ENCODE results near the gene DBNDD1. TPM values are rescaled to one million over a fixed set of nuclear protein-coding genes. Genes with fewer than 3 reads are reported as not detected.
A peak's percentile ranks its signal among the peaks of the same experiment; 100 is the strongest.

DBNDD1 gene
- polyA plus RNA-seq, 1 of the 3 experiments (the other 2 are of a cell fraction) = 27.9 TPM

GRCh38 chr16:89958596-89958995 is 60.7 kb downstream of the DBNDD1 start:
- Histone ChIP-seq H3K4me2 (no peak overlapping the region), H3K36me3 (replicated peaks in 1 of 2; ENCODE audit: control insufficient read depth in 1 of 2, insufficient read depth in 2 of 2, low read length in 1 of 2) (peaks cover 0 to 26% of the 10 kb centered on the region in 2 experiments), H3K9me2 (no peaks in the 10 kb centered on the region), H4K20me1 (ENCODE audit: insufficient read depth) (no peaks in the 10 kb centered on the region), H3K9ac (no peak overlapping the region), H3K79me2 (ENCODE audit: insufficient read depth) (peaks cover 5% of the 10 kb centered on the region; the same call in 1 of the 2 replicates), H3K27ac (ENCODE audit: low read depth in 2 of 2, low read length in 1 of 2) (no peak overlapping the region), H2AFZ (ENCODE audit: low read depth) (no peak overlapping the region), H3K27me3 (ENCODE audit: insufficient read depth) (no peaks in the 10 kb centered on the region), H3K4me3 (ENCODE audit: low read depth in 2 of 2, low read length in 1 of 2) (no peak overlapping the region), H3F3A (replicated peaks; ENCODE audit: insufficient read depth) (no peaks in the 10 kb centered on the region), H3K9me3 (no peaks in the 10 kb centered on the region), H3K4me1 (ENCODE audit: control insufficient read depth in 1 of 2, insufficient read depth in 2 of 2, low read depth in 1 of 2, low read length in 1 of 2) (peaks cover 0 to 6% of the 10 kb centered on the region in 2 experiments; a peak in 1 of 4 replicates)
- no peak for DNase-seq
- 96% methylated on average over 10 of the region's 10 CpGs for WGBS (ENCODE audit: low lambda C conversion rate)
- POLR2A ChIA-PET = no interaction called here
- TF ChIP-seq MXI1 (IDR thresholded peaks at IDR 0.05; ENCODE audit: low read depth, low read length) (no peak), ELF1 (IDR thresholded peaks at IDR 0.05) (no peak), JUND (IDR thresholded peaks at IDR 0.05) (no peak), REST (IDR thresholded peaks at IDR 0.05; ENCODE audit: low read depth, low read length) (no peak)
- CTCF ChIA-PET = interaction anchor here (0.6 to 2.0 kb wide), 2 partner anchors 9 to 40 kb away, joined by 3 to 6 read pairs; no protein-coding TSS in a partner anchor

GRCh38 chr16:89958068-89958467 is 61.2 kb downstream of the DBNDD1 start:
- peaks cover 0 to 6% of the 10 kb centered on the region in 2 experiments; a peak in 1 of 4 replicates for H3K4me1 ChIP-seq (ENCODE audit: control insufficient read depth in 1 of 2, insufficient read depth in 2 of 2, low read depth in 1 of 2, low read length in 1 of 2)
- H3K27me3 ChIP-seq (ENCODE audit: insufficient read depth) = no peaks in the 10 kb centered on the region
- 51% methylated on average over 3 of the region's 7 CpGs for WGBS (ENCODE audit: low lambda C conversion rate)
- no peaks in the 10 kb centered on the region for H4K20me1 ChIP-seq (ENCODE audit: insufficient read depth)
- H3K4me2 ChIP-seq = no peak overlapping the region
- no peak overlapping the region for H3K4me3 ChIP-seq (ENCODE audit: low read depth in 2 of 2, low read length in 1 of 2)
- H3K9me2 ChIP-seq = no peaks in the 10 kb centered on the region
- peaks cover 9% of the 10 kb centered on the region; the same call in 1 of the 2 replicates for H3K79me2 ChIP-seq (ENCODE audit: insufficient read depth)
- H3K9ac ChIP-seq = no peak overlapping the region
- TF ChIP-seq MAX (IDR thresholded peaks at IDR 0.05; ENCODE audit: low read depth) (no peak), MXI1 (IDR thresholded peaks at IDR 0.05; ENCODE audit: low read depth, low read length) (peak; percentile 41; the same call in 1 of the 2 replicates), FOSL2 (IDR thresholded peaks at IDR 0.05; ENCODE audit: borderline replicate concordance, low read depth) (no peak), PBX3 (IDR thresholded peaks at IDR 0.05) (peak; percentile 34; the same call in 1 of the 2 replicates), MEF2A (IDR thresholded peaks at IDR 0.05; ENCODE audit: borderline replicate concordance, low read depth) (no peak), CHD2 (IDR thresholded peaks at IDR 0.05; ENCODE audit: low read length, partially characterized antibody) (peak; percentile 68), USF1 (IDR thresholded peaks at IDR 0.05; ENCODE audit: borderline replicate concordance, low read depth) (peak; percentile 90), IRF3 (IDR thresholded peaks at IDR 0.05; ENCODE audit: low read depth, low read length) (peak; percentile 40; the same call in 1 of the 2 replicates), USF2 (IDR thresholded peaks at IDR 0.05; ENCODE audit: borderline replicate concordance, low read depth, low read length) (peak; percentile 61; the same call in 1 of the 2 replicates), GATA2 (CRISPR knock-in tag; IDR thresholded peaks at IDR 0.05) (no peak)
- CTCF ChIA-PET = interaction anchor here (0.6 to 2.0 kb wide), 2 partner anchors 9 to 40 kb away, joined by 3 to 6 read pairs; no protein-coding TSS in a partner anchor
- no peak overlapping the region for H2AFZ ChIP-seq (ENCODE audit: low read depth)
- no peaks in the 10 kb centered on the region for H3F3A ChIP-seq (replicated peaks; ENCODE audit: insufficient read depth)
- POLR2A ChIA-PET = no interaction called here
- no peaks in the 10 kb centered on the region for H3K9me3 ChIP-seq
- no peak overlapping the region for H3K27ac ChIP-seq (ENCODE audit: low read depth in 2 of 2, low read length in 1 of 2)
- peak; percentile 93 for DNase-seq
- peaks cover 0 to 23% of the 10 kb centered on the region in 2 experiments for H3K36me3 ChIP-seq (replicated peaks in 1 of 2; ENCODE audit: control insufficient read depth in 1 of 2, insufficient read depth in 2 of 2, low read length in 1 of 2)

Measured in SK-N-SH (cell line).